Stimulated activated CD4-positive, alpha-beta T cell treated with anti-CD3 and anti-CD28 coated beads, Interleukin-1b, Interleukin-23, amount 100 ng/mL, for 48 hours (primary cell): ENCODE data around the gene TWIST1.

Source experiments
- DNase-seq: peaks from one replicate; pipeline ENCODE4 v3.0.0-alpha.2; 2020

Gene TWIST1

DNA sequence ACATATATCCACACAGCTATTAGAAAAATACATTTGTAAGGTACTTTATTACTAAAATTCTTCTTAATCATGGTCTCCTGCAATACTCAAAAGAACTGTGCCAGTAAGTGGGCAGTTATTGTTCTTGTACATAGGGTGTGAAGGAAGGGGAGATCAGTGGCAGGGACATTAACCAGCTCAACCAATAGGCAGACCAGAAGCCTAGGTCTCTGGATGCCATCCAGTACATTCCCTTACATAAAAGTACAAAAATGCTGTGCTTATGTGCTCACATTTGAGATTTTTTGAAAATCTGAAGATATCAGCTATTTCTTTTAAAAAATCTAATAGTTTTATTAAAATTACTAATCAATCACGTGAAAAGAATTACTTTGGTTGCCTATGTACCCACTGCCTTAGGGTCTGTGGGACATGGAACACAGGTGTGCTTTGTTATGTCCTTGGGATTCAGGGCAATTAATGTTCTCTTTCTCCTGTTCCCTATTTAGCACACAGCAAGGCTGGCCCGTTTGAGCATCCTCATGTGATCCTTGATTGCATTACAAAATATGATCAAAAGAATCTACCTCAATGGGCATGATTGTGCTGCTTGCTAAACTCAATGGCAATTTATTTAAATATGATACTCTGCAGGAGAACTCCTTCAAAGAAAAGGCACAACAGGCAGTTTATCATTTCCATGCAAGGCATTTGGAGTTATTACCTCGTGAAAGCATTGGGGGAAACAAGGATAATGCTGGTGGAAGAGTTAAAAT, 22.7 kb downstream of the TWIST1 start:
- no peak for DNase-seq

DNA sequence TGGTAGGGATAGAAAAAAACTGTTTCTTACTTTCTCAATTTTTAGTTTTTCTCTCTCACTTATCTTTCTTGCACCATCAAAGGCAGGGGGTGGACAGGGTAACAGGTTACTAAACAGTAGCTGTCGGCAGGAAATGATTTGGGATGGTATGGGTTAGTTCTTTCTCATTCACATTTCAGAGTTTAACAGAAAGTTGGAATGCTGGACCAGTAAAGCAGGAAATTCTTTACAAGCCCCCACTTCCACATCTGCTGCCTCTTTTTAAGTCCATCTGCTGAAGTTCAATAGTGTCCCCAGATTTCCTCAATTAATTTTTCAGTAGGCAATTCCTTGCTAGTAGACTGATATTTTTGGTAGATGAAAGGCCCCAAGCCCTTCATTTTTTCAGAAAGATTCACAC, 23.3 kb downstream of the TWIST1 start:
- DNase-seq = no peak

DNA sequence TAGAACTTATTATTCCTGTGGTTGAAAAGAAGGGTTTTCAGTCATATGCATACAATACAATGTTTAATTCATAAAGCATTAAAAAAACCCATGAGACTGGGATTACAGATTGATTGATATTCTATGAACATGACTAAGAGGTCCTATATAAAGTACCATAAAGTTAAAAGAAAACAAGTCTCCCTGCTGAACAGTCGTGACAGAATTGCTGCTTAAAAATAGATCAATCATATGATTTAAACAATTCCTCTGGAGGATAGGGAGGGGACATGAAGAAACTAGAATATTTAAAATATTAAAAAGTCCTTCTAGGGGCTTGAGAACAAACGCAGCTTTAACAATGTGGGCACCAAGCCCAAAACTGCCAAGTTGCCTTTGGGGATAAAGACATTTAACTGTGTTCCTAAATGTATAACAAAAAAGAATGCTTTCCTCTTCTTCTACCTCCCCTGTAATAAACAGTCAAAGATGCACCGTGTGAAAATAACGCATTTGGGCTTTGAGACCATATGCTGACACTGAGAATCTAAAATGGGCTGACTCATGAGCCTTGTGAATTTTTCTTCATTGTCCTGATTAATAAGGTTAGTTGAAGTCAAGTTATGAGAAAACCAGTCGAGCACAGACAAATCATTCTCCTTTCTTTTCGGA, 25.8 kb downstream of the TWIST1 start:
- DNase-seq = no peak

DNA sequence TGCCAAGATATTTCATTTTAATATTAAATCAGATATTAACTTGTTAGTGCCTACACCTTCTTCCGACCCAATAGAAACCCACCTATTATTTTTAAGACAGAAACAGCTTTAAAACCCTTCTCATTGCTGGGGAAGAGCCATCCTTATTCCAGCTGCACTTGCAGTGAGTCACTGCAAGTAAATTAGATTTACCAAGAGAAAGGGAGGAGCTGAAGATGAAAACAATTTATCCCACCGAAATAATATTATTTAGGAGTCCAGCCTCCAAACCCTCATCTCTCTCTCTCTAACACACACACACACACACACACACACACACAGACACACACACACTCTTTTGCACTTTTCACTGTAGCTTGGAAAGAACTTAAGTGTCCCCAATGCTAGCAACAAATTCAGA, 26.9 kb downstream of the TWIST1 start:
- DNase-seq = no peak

DNA sequence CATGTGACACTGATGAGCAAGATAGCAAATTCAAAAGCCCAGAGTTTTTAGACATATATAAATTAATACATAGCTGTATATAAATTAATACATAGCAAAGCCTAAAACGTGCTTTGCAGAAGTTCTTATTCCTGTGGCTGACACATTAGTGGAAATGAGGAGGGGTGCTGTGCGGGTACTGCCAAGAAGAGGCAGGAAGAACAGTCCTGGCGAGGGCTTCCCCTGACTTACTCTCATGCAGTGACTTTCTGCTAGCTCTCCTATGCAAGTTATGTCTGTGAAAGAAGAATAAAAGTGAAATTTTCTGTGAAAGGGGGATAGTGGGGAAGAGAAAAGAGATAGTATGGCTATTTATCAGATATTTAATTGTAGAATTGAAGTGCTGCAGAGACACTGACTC, 27.6 kb downstream of the TWIST1 start:
- DNase-seq = no peak

DNA sequence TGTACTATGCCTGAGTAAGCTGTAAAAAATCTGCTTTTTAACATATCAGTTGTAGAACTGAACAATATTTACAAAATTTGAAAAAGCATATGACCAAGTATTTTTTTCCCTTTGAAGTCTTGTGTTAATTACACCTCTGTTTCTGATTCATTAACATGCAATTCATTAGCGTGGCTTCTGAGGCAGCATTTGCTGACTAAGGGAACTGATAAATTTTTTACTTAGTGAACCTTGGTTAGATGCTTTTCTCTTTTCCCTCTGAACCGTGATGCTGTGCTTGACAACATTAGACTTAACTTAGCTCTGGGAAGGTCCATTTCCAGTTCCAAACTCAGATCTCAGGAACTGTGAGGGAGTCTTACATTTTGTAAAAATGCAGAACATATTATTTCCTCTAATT, 28.1 kb downstream of the TWIST1 start:
- no peak for DNase-seq

DNA sequence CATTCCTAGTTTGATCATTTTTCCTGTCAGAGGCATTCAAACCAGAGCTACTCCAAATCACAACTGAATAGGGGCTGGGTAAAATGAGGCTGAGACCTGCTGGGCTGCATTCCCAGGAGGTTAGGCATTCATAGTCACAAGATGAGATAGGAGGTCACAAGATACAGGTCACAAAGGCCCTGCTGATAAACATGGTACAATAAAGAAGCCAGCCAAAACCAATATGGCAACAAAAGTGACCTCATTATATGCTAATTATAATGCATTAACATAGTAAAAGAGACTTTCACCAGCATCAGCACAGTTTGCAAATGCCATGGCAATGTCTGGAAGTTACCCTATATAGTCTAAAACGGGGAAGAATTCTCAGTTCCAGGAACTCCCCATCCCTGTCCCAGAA, 37.3 kb downstream of the TWIST1 start:
- DNase-seq = no peak

DNA sequence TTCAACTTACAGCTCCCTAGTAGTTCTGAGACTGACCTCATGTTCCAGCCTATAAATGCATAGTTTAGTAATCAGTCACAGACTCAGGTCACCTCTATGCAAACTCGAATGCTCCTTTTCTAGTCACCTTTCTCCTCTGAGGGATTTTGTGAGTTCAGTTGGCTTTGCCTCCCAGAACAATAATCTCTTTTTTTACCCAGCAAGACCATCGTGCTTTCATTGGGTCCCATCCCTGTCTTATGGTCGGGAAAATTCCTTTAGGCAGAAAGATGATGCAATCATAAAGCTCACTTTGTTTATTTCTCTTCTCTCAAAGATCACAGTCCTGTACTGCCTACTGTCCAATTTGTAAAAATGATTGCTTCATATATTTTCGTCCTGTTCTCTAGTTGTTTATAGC, 38.4 kb downstream of the TWIST1 start:
- DNase-seq = no peak

DNA sequence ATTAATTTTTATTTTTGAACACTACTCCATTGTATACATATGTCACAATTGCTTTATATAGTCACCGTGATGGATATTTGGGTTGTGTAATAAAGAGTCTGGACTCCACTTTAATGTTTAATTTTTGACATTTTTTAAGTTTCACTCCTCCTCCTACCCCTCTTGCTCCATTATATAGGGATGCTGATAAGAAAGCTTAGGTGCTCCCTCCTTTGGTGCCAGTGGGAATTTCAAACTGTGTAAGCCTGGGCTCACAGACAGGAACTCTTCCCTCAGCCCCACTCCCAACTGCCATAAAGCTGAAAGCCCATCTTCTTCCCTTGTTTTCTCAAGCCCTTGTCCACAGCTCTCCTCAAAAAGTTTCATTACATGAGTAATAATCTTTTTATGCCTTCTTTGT, 47.6 kb downstream of the TWIST1 start:
- no peak for DNase-seq

DNA sequence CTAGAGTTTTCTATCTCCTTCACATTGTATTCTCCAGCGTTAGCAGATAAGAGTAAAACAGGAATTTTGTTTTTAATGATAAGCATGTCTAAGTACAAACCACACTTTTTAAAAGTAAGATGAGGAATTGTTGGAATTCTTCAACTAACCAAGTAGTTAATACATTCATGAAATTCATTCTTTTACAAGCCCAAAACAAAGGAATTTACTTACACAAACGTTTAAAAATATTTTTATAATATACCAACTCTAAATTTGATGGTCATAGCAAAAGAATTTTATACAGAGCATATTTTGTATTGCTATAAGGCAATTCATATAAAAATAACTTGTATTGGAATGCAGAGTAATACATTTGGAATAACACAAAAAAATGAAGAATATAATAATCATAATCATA, 51.3 kb downstream of the TWIST1 start:
- no peak for DNase-seq
